ENCODE data around the gene CDH22.

GRCh38 chr20:46230801-46231282 lies 77.5 kb downstream of the CDH22 start:
- TF ChIP-seq CTCF (IDR thresholded peaks at IDR 0.05): no peak
- TF ChIP-seq, protein P1, sequence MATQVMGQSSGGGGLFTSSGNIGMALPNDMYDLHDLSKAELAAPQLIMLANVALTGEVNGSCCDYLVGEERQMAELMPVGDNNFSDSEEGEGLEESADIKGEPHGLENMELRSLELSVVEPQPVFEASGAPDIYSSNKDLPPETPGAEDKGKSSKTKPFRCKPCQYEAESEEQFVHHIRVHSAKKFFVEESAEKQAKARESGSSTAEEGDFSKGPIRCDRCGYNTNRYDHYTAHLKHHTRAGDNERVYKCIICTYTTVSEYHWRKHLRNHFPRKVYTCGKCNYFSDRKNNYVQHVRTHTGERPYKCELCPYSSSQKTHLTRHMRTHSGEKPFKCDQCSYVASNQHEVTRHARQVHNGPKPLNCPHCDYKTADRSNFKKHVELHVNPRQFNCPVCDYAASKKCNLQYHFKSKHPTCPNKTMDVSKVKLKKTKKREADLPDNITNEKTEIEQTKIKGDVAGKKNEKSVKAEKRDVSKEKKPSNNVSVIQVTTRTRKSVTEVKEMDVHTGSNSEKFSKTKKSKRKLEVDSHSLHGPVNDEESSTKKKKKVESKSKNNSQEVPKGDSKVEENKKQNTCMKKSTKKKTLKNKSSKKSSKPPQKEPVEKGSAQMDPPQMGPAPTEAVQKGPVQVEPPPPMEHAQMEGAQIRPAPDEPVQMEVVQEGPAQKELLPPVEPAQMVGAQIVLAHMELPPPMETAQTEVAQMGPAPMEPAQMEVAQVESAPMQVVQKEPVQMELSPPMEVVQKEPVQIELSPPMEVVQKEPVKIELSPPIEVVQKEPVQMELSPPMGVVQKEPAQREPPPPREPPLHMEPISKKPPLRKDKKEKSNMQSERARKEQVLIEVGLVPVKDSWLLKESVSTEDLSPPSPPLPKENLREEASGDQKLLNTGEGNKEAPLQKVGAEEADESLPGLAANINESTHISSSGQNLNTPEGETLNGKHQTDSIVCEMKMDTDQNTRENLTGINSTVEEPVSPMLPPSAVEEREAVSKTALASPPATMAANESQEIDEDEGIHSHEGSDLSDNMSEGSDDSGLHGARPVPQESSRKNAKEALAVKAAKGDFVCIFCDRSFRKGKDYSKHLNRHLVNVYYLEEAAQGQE (IDR thresholded peaks at IDR 0.05; ENCODE audit: insufficient read depth in 1 of 2, low read depth in 2 of 2, low read length in 1 of 2): peak; percentile 97
- TF ChIP-seq TCF7L2 (IDR thresholded peaks at IDR 0.05; ENCODE audit: low read depth, low read length): no peak
- no peak for TF ChIP-seq POLR2AphosphoS5 (IDR thresholded peaks at IDR 0.05; ENCODE audit: low read depth, low read length)
- no peak for TF ChIP-seq SIN3A (IDR thresholded peaks at IDR 0.05; ENCODE audit: borderline replicate concordance, insufficient read depth, low read depth, low read length)
